Right atrium auricular region (tissue), 2 donors: ENCODE results near the gene PYHIN1. TPM values are rescaled to one million over a fixed set of nuclear protein-coding genes. Genes with fewer than 3 reads are reported as not detected.

Source experiments
- DNase-seq: peaks from one replicate; pipeline ENCODE4 v3.0.0-alpha.2; 2019; ENCODE audit warnings: low spot score
- H3K27ac ChIP-seq, 2 donors: fragments of 200-600 bp; sonication (generic); 1 replicate in 1 of 2; 2 replicates in 1 of 2; pipeline ENCODE4 v1.5.1; 2016 to 2019
- H3K27me3 ChIP-seq, 2 donors: fragments of 200-600 bp; sonication (generic); one replicate each; pipeline versions ENCODE4 v1.5.1 to v1.6.0; 2017 to 2019
- H3K36me3 ChIP-seq: fragments of 200-600 bp; sonication (generic); one replicate; pipeline ENCODE4 v1.5.1; 2016
- H3K4me1 ChIP-seq, 2 donors: fragments of 200-600 bp; sonication (generic); one replicate each; pipeline versions ENCODE4 v1.5.1 to v1.6.0; 2017 to 2019
- H3K4me3 ChIP-seq, 2 donors: fragments of 200-600 bp; sonication (generic); 1 replicate in 1 of 2; 2 replicates in 1 of 2; pipeline ENCODE4 v1.5.1; 2017 to 2019; ENCODE audit warnings: mild to moderate bottlenecking in 1 of 2, moderate library complexity in 1 of 2
- H3K9me3 ChIP-seq, 2 donors: fragments of 200-600 bp; sonication (generic); one replicate each; pipeline ENCODE4 v1.5.1; 2019
- CTCF ChIP-seq, 2 donors: fragments of 200-600 bp; sonication (generic); IDR thresholded peaks; one replicate each; pipeline ENCODE4 v1.5.1; 2019; ENCODE audit warnings: antibody characterized with exemption in 2 of 2
- total RNA-seq, 2 donors: library from RNA; depleted of rRNA; stranded (reverse); fragments of >200 nt; gene quantifications; one replicate each; pipeline ENCODE4 v1.1.0, GENCODE V29; 2016

PYHIN1 gene
- total RNA-seq, 2 donors from 2014 or later: 0.63 TPM; not detected in 1

- no peaks in the 10 kb centered on the region for H3K9me3 ChIP-seq
- DNase-seq: no peak
- H3K27ac ChIP-seq: no peak overlapping the region
- no peaks in the 10 kb centered on the region for H3K36me3 ChIP-seq
- no peak for TF ChIP-seq CTCF (IDR thresholded peaks at IDR 0.05)
- H3K4me3 ChIP-seq: no peak overlapping the region
- H3K4me1 ChIP-seq: no peaks in the 10 kb centered on the region
- H3K27me3 ChIP-seq: no peaks in the 10 kb centered on the region
These were observed 31.6 kb downstream of the PYHIN1 start for GRCh38 chr1:158962983-158963382.

DNA sequence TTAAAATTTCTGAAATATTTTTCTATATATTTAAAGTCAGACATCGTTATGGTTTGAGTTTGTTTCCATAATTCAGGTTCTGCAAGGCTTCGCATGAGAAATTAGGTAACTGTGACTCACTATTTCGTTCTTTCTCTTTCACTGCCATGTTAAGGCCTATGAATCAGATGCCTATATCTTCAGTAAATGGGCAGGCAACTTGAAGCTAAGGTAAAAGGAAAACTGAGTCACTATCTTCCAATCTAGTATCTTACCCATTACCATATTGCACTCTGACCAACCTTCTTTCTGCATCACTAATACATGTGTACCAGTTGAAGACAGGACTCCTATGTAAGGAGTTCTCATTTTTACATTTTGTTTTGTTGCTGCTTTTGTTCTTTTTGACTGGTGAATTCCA is 37.8 kb downstream of the PYHIN1 start:
- no peaks in the 10 kb centered on the region for H3K4me1 ChIP-seq
- no peaks in the 10 kb centered on the region for H3K36me3 ChIP-seq
- no peak overlapping the region for H3K4me3 ChIP-seq
- TF ChIP-seq CTCF (IDR thresholded peaks at IDR 0.05): no peak
- no peak for DNase-seq
- no peaks in the 10 kb centered on the region for H3K27me3 ChIP-seq
- no peaks in the 10 kb centered on the region for H3K9me3 ChIP-seq
- no peak overlapping the region for H3K27ac ChIP-seq

- Histone ChIP-seq H3K4me1 (no peaks in the 10 kb centered on the region), H3K4me3 (no peak overlapping the region), H3K9me3 (no peaks in the 10 kb centered on the region), H3K36me3 (no peaks in the 10 kb centered on the region), H3K27ac (no peak overlapping the region), H3K27me3 (no peaks in the 10 kb centered on the region)
- TF ChIP-seq CTCF (IDR thresholded peaks at IDR 0.05): no peak
- no peak for DNase-seq
These were observed 38.5 kb downstream of the PYHIN1 start for GRCh38 chr1:158969855-158970254.

GRCh38 chr1:158972841-158973240 is 41.5 kb downstream of the PYHIN1 start:
- no peaks in the 10 kb centered on the region for H3K27me3 ChIP-seq
- H3K27ac ChIP-seq: no peak overlapping the region
- DNase-seq: no peak
- no peaks in the 10 kb centered on the region for H3K36me3 ChIP-seq
- H3K9me3 ChIP-seq: no peaks in the 10 kb centered on the region
- H3K4me1 ChIP-seq: no peaks in the 10 kb centered on the region
- no peak for TF ChIP-seq CTCF (IDR thresholded peaks at IDR 0.05)
- H3K4me3 ChIP-seq: no peak overlapping the region

DNA sequence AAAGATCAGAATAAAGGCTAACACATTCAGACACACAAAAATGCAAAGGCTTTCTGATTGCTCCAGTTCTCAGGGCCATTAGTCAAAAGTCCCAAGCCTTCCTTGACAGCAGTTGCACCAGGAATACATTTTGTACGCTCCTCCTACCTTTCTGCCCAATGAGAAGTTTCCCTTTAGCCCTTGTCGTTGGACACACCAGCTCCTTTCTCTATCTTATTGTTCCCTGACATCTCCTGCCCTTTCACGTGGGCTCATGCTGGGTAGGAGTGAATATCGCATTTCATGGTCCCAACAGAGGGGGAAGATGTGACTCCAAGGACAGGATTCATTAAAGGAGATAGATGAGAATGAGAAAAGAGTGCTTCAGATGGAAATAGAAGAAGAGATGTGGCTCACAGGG is 44.9 kb downstream of the PYHIN1 start:
- Histone ChIP-seq H3K4me1 (no peaks in the 10 kb centered on the region), H3K27me3 (no peaks in the 10 kb centered on the region), H3K36me3 (no peaks in the 10 kb centered on the region), H3K4me3 (no peak overlapping the region), H3K27ac (no peak overlapping the region), H3K9me3 (no peaks in the 10 kb centered on the region)
- no peak for DNase-seq
- no peak for TF ChIP-seq CTCF (IDR thresholded peaks at IDR 0.05)

DNA sequence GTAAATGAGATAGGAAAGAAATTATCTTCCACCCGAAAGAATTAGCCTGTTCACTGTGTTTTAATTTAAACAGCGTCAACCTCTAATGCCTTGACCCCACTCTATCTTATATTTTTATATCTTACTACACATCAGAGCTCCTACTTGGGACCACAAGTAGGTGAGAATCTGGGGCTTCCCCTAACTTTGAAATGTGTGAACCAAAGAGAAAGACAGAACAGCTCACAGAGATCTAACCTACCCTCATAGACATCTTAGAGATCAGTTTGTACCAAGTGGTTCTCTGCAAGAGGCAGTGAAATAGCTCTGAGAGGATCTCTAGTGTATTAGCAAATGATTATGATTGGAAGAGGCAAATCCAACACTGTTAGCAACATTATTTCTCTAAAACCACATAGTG is 47.4 kb downstream of the PYHIN1 start:
- no peak for DNase-seq
- Histone ChIP-seq H3K9me3 (no peaks in the 10 kb centered on the region), H3K27me3 (no peaks in the 10 kb centered on the region), H3K4me1 (no peaks in the 10 kb centered on the region), H3K36me3 (no peaks in the 10 kb centered on the region), H3K27ac (no peak overlapping the region), H3K4me3 (no peak overlapping the region)
- TF ChIP-seq CTCF (IDR thresholded peaks at IDR 0.05): no peak
